HUES48 (cell line): Measurements from ENCODE around the gene LRRC27.

ENCODE experiments used
- H3K27ac ChIP-seq: one replicate; pipeline ENCODE4 v1.7.0; 2013; ENCODE audit warnings: low read depth, low read length, inconsistent platforms
- H3K27me3 ChIP-seq: 2 replicates; pipeline ENCODE4 v1.6.1; 2013; ENCODE audit warnings: mild to moderate bottlenecking, low read length; ENCODE audit not compliant: control insufficient read depth, insufficient read depth
- H3K36me3 ChIP-seq: 2 replicates; pipeline ENCODE4 v1.6.1; 2013; ENCODE audit warnings: low read length; ENCODE audit not compliant: control insufficient read depth, insufficient read depth
- H3K4me1 ChIP-seq: 2 replicates; pipeline ENCODE4 v1.6.1; 2013; ENCODE audit warnings: mild to moderate bottlenecking, low read length; ENCODE audit not compliant: control insufficient read depth, insufficient read depth
- H3K4me3 ChIP-seq: 2 replicates; pipeline ENCODE4 v1.5.1; 2013; ENCODE audit warnings: mild to moderate bottlenecking, low read depth, low read length
- H3K9ac ChIP-seq: 2 replicates; pipeline ENCODE4 v1.6.1; 2013; ENCODE audit warnings: mild to moderate bottlenecking, low read depth, low read length, moderate library complexity
- H3K9me3 ChIP-seq: 2 replicates; pipeline ENCODE4 v1.6.1; 2013; ENCODE audit warnings: low read length; ENCODE audit not compliant: control insufficient read depth, insufficient read depth

The LRRC27 gene

DNA sequence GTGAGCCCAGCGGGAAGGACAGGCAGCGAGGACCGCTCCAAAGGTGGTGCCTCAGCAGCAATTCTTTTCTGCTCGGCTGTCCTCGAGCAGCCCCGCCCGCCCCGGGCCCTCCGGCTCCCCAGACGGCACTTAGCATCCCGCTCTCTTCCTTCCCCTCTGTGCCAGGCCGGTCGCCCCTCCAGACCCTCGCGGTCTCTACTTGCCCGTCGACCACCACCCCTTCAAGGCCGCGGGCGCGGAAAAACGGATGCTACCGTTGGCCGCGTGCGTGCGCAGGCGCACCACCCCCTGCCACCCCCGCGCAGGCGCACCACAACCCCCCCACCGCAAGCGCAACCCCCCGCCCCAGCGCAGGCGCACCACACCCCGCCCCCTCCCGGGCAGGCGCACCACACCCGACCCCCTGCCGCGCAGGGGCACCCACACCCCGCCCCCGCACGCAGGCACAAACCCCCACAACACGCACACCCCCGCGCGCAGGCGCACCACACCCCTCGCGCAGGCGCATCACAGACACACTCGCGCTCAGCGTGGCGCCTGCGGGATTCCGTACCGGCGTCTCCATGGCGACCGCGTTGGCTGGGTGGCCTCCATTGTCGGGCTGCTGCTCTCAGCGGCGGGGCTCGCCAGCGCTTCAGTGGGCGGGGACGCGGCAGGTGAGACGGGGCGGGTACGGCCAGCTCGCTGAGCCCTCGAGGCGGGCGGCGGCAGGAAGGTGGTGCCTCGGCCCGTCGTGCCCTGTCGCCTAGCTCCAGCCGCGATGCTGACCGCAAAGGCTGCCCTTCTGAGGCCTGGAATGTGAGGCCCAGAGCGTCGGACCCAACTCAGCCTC is at the start of gene LRRC27:
TSS of gene LRRC27 (plus strand) at position 593 of the 832 bp plus-strand sequence. CDS start 1,332 bp downstream, outside the sequence.
- Histone ChIP-seq H3K4me3 (peak within 1 kb of the TSS; percentile 73), H3K4me1 (peaks cover 18% of the 10 kb centered on the region), H3K9ac (peak within 1 kb of the TSS; percentile 52), H3K9me3 (no peaks in the 10 kb centered on the region), H3K36me3 (no peaks in the 10 kb centered on the region), H3K27me3 (no peaks in the 10 kb centered on the region; the same call in 1 of the 2 replicates), H3K27ac (peak within 1 kb of the TSS; percentile 72)

DNA sequence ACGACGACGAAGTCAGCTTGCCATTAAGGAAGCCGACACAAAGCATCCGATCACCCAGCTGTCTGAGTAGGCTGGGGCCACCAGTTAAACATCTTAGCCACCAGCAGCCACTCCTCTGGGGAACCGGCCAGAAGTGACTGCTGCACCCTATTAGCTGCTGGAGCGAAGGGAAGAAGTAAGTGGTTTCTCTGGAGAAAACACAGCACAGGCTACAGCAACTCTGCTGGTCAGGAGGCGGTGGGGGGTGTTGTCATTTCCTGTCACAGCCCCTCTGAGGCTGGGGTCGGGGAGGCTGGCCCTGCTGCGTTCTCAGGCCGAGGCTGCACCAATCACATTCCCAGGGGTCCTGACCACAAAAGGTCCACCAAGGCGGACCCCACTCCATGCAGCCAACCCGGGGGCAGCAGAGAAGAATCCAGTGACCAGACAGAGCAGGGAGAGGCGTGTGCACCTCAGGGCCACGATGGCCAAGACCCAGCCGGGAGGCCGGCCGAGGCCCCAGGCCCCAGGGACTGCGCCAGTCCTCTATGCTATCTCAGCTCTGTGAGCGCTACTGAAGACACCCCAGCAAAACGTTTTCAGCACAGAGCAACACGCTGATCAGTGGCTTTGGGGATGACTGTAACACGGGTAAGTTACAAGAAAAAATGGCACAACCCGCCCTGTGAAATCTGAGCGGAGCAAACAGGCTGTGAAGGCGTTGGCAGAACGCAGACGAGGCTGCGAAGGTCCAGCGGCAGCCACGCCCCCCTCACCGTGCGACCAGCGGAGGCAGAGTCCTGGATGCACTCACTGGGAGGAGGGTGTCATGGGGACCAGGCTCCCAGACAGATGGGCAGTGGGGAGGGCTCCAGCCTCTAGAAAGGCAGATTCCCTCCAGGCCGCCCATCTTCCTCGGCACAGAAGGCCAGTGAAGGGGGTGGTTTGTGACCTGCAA is 49.1 kb upstream of the LRRC27 start:
- Histone ChIP-seq H3K27me3 (no peaks in the 10 kb centered on the region), H3K36me3 (no peaks in the 10 kb centered on the region), H3K4me3 (no peak overlapping the region), H3K4me1 (no peaks in the 10 kb centered on the region; the same call in 1 of the 2 replicates), H3K9ac (no peak overlapping the region), H3K9me3 (no peaks in the 10 kb centered on the region), H3K27ac (no peak overlapping the region)

DNA sequence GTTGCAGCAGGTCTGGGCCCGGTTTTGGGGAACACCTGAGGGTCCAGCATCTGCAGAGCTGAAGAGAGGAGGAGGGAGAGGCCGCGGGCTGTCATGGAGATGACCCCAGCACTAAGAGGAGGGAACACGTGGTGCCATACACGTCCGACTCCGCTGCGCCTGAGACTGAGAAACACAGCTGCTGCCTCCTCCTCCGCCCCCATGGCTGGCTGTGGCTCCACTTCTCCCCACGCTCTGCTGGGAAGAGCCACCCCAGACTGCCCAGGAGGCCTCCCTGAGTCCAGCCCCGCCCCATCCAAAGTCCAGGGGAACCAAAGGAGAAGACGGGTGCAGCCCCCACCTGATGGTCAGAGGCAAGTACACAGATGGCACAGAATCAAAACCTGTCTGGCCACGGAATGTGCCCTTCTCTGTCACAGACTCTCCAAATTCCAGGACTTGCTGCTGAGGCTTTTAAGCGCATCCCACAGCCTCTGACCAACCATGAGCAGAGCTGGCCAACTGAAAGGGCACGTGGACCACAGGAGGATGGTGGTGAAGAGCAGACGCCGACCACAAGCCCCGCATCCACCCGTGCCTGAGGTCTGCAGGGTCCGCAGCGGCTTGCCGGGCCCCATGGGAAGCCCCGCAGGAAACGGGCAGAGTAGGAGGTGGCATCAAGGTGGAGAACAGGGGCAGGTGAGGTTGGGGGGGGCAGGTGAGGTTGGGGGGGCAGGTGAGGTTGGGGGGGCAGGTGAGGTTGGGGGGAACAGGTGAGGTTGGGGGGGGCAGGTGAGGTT is 48.2 kb upstream of the LRRC27 start:
- Histone ChIP-seq H3K27me3 (no peaks in the 10 kb centered on the region), H3K4me3 (no peak overlapping the region), H3K27ac (no peak overlapping the region), H3K9me3 (no peaks in the 10 kb centered on the region), H3K4me1 (no peaks in the 10 kb centered on the region; the same call in 1 of the 2 replicates), H3K36me3 (no peaks in the 10 kb centered on the region), H3K9ac (no peak overlapping the region)

DNA sequence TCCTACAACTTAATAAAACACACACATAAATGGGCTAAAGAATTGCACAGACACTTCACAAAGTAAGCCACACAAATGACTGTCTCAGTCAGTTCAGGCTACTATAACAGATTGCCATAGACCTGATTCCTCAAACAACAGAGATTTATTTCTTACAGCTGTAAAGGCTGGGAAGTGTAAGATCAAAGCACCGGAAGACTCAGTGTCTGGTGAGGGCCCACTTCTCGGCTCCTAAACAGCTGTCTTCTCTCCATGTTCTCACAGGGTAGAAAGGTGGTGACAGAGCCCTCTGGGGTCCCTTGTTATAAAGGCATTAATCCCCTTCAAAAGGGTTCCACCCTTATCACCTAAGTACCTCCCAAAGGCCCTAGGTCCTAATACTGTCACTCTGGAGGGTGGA is 42.6 kb upstream of the LRRC27 start:
- Histone ChIP-seq H3K36me3 (no peaks in the 10 kb centered on the region), H3K4me3 (no peak overlapping the region), H3K9me3 (no peaks in the 10 kb centered on the region), H3K27me3 (no peaks in the 10 kb centered on the region), H3K4me1 (peaks cover 2% of the 10 kb centered on the region; the same call in 1 of the 2 replicates), H3K27ac (no peak overlapping the region), H3K9ac (no peak overlapping the region)

DNA sequence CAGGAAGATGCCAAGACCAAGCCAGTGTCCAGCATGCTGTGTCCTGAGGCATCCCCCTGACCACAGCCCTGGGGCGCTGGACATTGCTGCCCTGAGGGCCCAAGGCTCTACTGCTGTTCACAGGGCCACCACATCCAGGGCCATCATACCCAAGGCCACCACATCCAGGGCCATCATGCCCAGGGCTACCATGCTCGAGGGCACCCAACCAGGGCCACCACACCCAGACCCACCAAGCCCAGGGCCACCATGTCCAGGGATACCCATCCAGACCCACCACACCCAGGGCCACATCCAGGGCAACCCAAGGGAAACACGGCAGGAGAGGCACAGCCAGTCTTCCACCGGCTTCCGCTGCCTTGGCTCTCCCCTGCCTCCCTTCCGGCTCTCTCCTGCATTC is 41.4 kb upstream of the LRRC27 start:
- Histone ChIP-seq H3K9me3 (no peaks in the 10 kb centered on the region), H3K27ac (no peak overlapping the region), H3K9ac (no peak overlapping the region), H3K36me3 (no peaks in the 10 kb centered on the region), H3K27me3 (no peaks in the 10 kb centered on the region), H3K4me1 (peaks cover 2% of the 10 kb centered on the region; the same call in 1 of the 2 replicates), H3K4me3 (no peak overlapping the region)

DNA sequence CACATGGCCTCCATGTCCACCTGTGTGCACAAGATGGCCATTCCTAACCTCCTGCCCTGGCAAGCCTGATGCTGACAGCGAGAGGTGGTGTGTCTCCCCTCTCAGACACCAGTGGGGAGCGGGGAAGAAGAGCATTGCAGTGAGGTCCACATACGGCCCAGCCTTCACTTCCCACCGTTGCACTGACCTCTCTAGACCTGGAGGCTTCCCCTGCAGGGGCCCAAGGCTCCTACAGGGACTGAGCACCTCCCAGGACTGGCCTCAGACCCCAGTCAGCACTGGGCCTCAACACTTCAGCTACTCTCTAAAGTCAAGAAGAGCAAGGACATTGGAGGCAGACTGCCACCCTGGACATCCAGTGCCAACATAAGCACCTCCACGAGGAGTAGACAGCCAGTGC is 40.2 kb upstream of the LRRC27 start:
- Histone ChIP-seq H3K4me1 (peaks cover 2% of the 10 kb centered on the region; the same call in 1 of the 2 replicates), H3K4me3 (no peak overlapping the region), H3K9ac (no peak overlapping the region), H3K27ac (no peak overlapping the region), H3K9me3 (no peaks in the 10 kb centered on the region), H3K36me3 (no peaks in the 10 kb centered on the region), H3K27me3 (no peaks in the 10 kb centered on the region)

DNA sequence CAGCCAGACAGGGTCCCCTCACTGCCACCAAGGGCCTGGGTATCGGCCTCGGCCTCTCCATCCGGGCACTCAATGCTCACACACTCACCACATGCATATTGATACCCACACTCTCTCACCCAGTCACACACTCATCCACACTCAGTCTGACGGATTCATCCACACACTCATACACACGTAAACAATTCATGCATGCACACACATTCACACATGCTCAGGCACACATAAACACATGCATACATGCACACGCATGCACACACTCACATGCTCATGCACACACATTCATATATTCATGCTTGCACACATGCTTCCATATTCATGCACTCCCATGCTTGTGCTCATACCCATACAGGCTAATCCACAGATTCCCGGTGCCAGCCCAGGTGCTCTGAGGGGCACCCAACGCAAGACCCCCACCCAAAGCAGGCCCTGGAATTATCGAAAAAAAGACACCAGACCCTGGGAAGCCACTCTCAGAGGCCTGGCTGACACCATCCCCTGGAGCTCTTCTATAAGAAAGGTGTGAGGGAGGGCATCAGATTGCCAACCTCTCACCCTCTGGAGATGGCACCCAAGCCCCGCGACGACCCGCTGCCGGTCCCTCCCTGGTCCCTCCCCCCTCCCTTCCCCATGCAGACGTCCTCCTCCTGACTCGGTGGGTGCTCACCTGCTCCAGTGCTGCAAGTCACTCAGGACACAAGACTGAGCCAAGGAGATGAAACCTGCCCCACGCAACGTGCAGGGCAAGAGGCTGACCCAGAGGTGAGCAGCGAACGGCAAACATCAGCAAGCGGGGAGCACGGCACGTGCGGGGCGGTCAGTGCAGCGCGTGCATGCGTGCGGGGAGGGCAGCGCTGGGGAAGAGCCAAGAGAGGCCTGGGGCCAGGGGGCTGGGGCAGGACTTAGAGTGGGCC is 39.4 kb upstream of the LRRC27 start:
- peaks cover 2% of the 10 kb centered on the region; the same call in 1 of the 2 replicates for H3K4me1 ChIP-seq
- H3K27ac ChIP-seq = no peak overlapping the region
- H3K9ac ChIP-seq = no peak overlapping the region
- no peaks in the 10 kb centered on the region for H3K27me3 ChIP-seq
- no peak overlapping the region for H3K4me3 ChIP-seq
- H3K9me3 ChIP-seq = no peaks in the 10 kb centered on the region
- H3K36me3 ChIP-seq = no peaks in the 10 kb centered on the region

DNA sequence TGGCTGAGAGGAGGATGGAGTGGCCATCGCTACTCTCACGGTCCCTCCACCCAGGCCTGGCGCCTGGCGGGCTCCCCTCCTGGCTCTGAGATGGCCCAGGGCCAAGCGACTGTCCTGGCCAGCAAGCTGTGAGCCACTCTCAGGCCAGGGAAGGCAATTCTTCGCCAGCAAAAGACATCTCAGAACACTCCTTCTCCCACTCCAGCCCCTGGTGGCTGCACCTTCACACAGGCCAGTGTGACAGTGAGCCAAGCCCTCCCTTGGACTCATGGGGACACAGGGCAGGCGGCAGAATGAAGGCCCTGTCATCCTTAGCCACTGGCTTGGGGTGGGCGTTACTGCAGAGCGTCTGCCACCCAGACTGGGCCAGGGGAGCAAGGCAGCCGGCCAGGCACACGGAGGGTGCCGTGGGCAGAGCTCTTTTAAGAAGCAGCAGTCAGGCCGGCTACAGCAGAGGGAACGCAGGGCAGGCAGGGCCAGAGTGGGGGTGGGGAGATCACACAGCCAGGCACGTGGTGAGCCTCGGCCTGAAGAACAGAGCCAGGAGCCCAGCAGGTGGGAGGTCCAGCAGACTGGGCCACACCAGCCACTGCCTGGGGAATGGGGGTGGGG is 38.7 kb upstream of the LRRC27 start:
- Histone ChIP-seq H3K9me3 (no peaks in the 10 kb centered on the region), H3K27ac (no peak overlapping the region), H3K27me3 (no peaks in the 10 kb centered on the region), H3K4me3 (no peak overlapping the region), H3K9ac (no peak overlapping the region), H3K36me3 (no peaks in the 10 kb centered on the region), H3K4me1 (peaks cover 2% of the 10 kb centered on the region; the same call in 1 of the 2 replicates)

DNA sequence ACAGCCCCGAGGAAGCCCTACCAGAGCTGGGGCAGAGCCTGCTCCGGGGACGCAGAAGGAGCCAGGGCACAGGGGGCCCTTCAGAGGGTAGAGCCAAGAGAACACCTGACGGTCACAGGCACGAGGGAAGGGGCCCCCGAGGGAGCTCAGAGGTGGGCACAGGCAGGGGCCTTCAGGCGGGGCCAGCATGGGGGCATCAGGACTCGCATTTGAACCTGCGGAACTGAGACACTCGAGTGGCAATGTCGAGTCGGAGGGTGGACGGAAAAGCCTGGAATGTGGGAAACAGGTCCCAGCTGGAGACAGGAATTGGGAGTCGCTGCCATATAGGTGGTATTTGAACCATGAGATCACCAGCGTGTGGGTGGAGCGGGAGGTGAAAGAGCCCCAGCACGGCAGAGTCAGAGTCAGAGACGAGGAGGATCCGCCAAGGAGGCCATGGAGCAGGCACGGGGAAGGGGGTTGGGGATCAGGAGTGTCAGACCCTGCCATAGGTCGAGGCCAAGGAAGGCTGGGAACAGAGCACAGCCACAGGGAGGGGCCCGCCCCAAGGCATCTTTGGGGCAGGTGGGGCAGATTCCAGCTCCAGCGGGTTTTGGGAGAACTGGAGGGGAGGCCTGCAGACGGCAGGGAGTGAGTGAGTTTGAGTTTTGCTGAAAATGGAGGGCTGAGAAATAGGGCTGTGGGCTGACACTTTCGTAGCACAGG is 38.0 kb upstream of the LRRC27 start:
- Histone ChIP-seq H3K4me1 (peaks cover 2% of the 10 kb centered on the region; the same call in 1 of the 2 replicates), H3K27me3 (no peaks in the 10 kb centered on the region), H3K9ac (no peak overlapping the region), H3K9me3 (no peaks in the 10 kb centered on the region), H3K4me3 (no peak overlapping the region), H3K27ac (no peak overlapping the region), H3K36me3 (no peaks in the 10 kb centered on the region)
